ENCODE measurements around the gene IL5RA. TPM values are rescaled to one million over a fixed set of nuclear protein-coding genes. Genes with fewer than 3 reads are reported as not detected.

IL5RA gene
- total RNA-seq, 1 experiment from 2014 or later: not detected

- no peak for TF ChIP-seq CTCF (IDR thresholded peaks at IDR 0.05 in 2 of 3, conservative IDR thresholded peaks at IDR 0.05 in 1 of 3; ENCODE audit: borderline replicate concordance in 1 of 3, insufficient read depth in 1 of 3, low read depth in 2 of 3, low read length in 2 of 3)
- no peak for TF ChIP-seq EZH2 (IDR thresholded peaks at IDR 0.05)
Observed at GRCh38 chr3:3141939-3142338, 31.8 kb upstream of the IL5RA start (continued).

GRCh38 chr3:3137526-3137925 is 27.4 kb upstream of the IL5RA start:
- BruUV-seq (replicated peaks): no TSS peak
- DNase-seq (ENCODE audit: low read depth, low spot score) (no peak), ATAC-seq (no peak)
- Histone ChIP-seq H3K9me2 (ENCODE audit: insufficient read depth) (no peaks in the 10 kb centered on the region), H3K9me3 (ENCODE audit: control insufficient read depth in 1 of 2, insufficient read depth in 1 of 2, low read depth in 1 of 2, low read length in 2 of 2) (no peaks in the 10 kb centered on the region), H3K4me2 (ENCODE audit: low read length) (no peak overlapping the region), H3K36me3 (ENCODE audit: control insufficient read depth in 1 of 2, insufficient read depth in 2 of 2, low read length in 2 of 2) (peaks cover 46 to 48% of the 10 kb centered on the region in 2 experiments), H3K4me3 (replicated peaks in 1 of 2; ENCODE audit: low read depth in 1 of 2, low read length in 2 of 2) (no peak overlapping the region), H3K79me2 (ENCODE audit: insufficient read depth, low read length) (peaks cover 79% of the 10 kb centered on the region), H3K27ac (ENCODE audit: low read depth, low read length) (no peak overlapping the region), H2AFZ (ENCODE audit: low read depth, low read length, poor library complexity, severe bottlenecking) (no peak overlapping the region), H3K4me1 (ENCODE audit: control insufficient read depth in 1 of 2, insufficient read depth in 2 of 2, low read length in 2 of 2) (no peaks in the 10 kb centered on the region), H3K9ac (ENCODE audit: low read length) (no peak overlapping the region), H3K27me3 (ENCODE audit: insufficient read depth, low read length) (no peaks in the 10 kb centered on the region), H4K20me1 (ENCODE audit: insufficient read depth) (peaks cover 22% of the 10 kb centered on the region; the same call in 1 of the 2 replicates)
- ChIA-PET CTCF (no interaction called here), RAD21 (ENCODE audit: low non-redundant PET in 1 of 2, low total read pairs in 2 of 2, uncharacterized antibody in 2 of 2, unreplicated experiment in 2 of 2) (no interaction called here), POLR2A (no interaction called here)
- intact Hi-C loops (cut with micrococcal nuclease): no loop called here
- TF ChIP-seq SRF (IDR thresholded peaks at IDR 0.05; ENCODE audit: low read depth): no peak
- no peak for TF ChIP-seq CTCF (IDR thresholded peaks at IDR 0.05 in 2 of 3, conservative IDR thresholded peaks at IDR 0.05 in 1 of 3; ENCODE audit: borderline replicate concordance in 1 of 3, insufficient read depth in 1 of 3, low read depth in 2 of 3, low read length in 2 of 3)
- TF ChIP-seq EGR1 (IDR thresholded peaks at IDR 0.05; ENCODE audit: low read depth): no peak
- no peak for TF ChIP-seq JUND (IDR thresholded peaks at IDR 0.05)
- TF ChIP-seq POLR2A (IDR thresholded peaks at IDR 0.05; ENCODE audit: borderline replicate concordance, extremely low read depth, insufficient read depth, insufficient read length): no peak
- no peak for TF ChIP-seq SP1 (IDR thresholded peaks at IDR 0.05; ENCODE audit: low read depth)
- no peak for TF ChIP-seq FOSL1 (IDR thresholded peaks at IDR 0.05; ENCODE audit: low read depth)
- TF ChIP-seq ZFX (IDR thresholded peaks at IDR 0.05): no peak
- TF ChIP-seq MAX (IDR thresholded peaks at IDR 0.05): no peak
- no peak for TF ChIP-seq CBX3 (IDR thresholded peaks at IDR 0.05; ENCODE audit: low read depth)
- no peak for TF ChIP-seq TCF7L2 (IDR thresholded peaks at IDR 0.05; ENCODE audit: borderline replicate concordance, extremely low read depth, insufficient read depth, insufficient read length)
- no peak for TF ChIP-seq YY1 (IDR thresholded peaks at IDR 0.05; ENCODE audit: extremely low read depth, insufficient replicate concordance, low read depth, low read length)
- no peak for TF ChIP-seq ATF3 (IDR thresholded peaks at IDR 0.05)
- TF ChIP-seq CEBPB (IDR thresholded peaks at IDR 0.05; ENCODE audit: low read depth): no peak
- TF ChIP-seq POLR2AphosphoS5 (IDR thresholded peaks at IDR 0.05; ENCODE audit: low read depth, low read length): no peak
- no peak for TF ChIP-seq ELF1 (IDR thresholded peaks at IDR 0.05; ENCODE audit: borderline replicate concordance, low read depth)
- no peak for TF ChIP-seq RAD21 (IDR thresholded peaks at IDR 0.05; ENCODE audit: low read depth)
- no peak for TF ChIP-seq REST (IDR thresholded peaks at IDR 0.05; ENCODE audit: low read depth)
- TF ChIP-seq EZH2 (IDR thresholded peaks at IDR 0.05): no peak
